Panc1 (cell line): Measurements from ENCODE around the gene CHMP4A. TPM values are rescaled to one million over a fixed set of nuclear protein-coding genes. Genes with fewer than 3 reads are reported as not detected.

ENCODE experiments used
- ATAC-seq: fragments of 200-7000 bp; cut with Tn5 transposase; 2 replicates; pipeline ENCODE4 v1.9.1; 2020; ENCODE audit warnings: mild to moderate bottlenecking, moderate library complexity
- BruUV-seq: library from RNA; stranded (reverse); fragments of 400-500 nt; replicated peaks from 2 replicates; lab custom pipeline; 2021; lab: Mats Ljungman, UMichigan
- CTCF ChIA-PET: fragments of 300-600 bp; sonication (Branson Sonifier 250); formaldehyde crosslinking; loops from one replicate; lab custom pipeline; 2022; ENCODE audit warnings: antibody characterized with exemption; lab: Charles Lee
- POLR2A ChIA-PET: fragments of 300-600 bp; sonication (Branson Sonifier 250); formaldehyde crosslinking; loops from one replicate; lab custom pipeline; 2022; ENCODE audit warnings: antibody characterized with exemption; lab: Charles Lee
- DNase-seq: peaks from one replicate; pipeline ENCODE4 v3.0.0-alpha.2; 2010; ENCODE audit warnings: low read depth, low spot score
- H3K27ac ChIP-seq: 2 replicates; pipeline ENCODE4 v1.5.1; 2011; ENCODE audit warnings: mild to moderate bottlenecking, low read length, inconsistent platforms
- H3K27me3 ChIP-seq: fragments of 200-500 bp; sonication (Bioruptor generic); 2 replicates; pipeline ENCODE4 v1.6.0; 2014; ENCODE audit warnings: low read length, inconsistent platforms; ENCODE audit not compliant: control insufficient read depth, insufficient read depth
- H3K36me3 ChIP-seq: fragments of 200-500 bp; sonication (Bioruptor generic); 2 replicates; pipeline ENCODE4 v1.5.1; 2014; ENCODE audit warnings: inconsistent platforms, mild to moderate bottlenecking, low read length, moderate library complexity; ENCODE audit not compliant: control insufficient read depth, insufficient read depth
- H3K4me1 ChIP-seq: 2 replicates; pipeline ENCODE4 v1.5.1; 2011; ENCODE audit warnings: inconsistent platforms, mild to moderate bottlenecking, low read length, moderate library complexity; ENCODE audit not compliant: control insufficient read depth, insufficient read depth
- H3K4me3 ChIP-seq, 2 experiments: 2 replicates each; pipeline ENCODE4 v1.5.1; 2011 to 2012; ENCODE audit warnings: low read depth in 2 of 2, low read length in 2 of 2, mild to moderate bottlenecking in 2 of 2, inconsistent platforms in 1 of 2, moderate library complexity in 1 of 2
- H3K9me3 ChIP-seq: fragments of 200-500 bp; sonication (Bioruptor generic); 2 replicates; pipeline ENCODE4 v1.5.1; 2014; ENCODE audit warnings: low read depth, mild to moderate bottlenecking, inconsistent platforms, low read length, moderate library complexity; ENCODE audit not compliant: control insufficient read depth, insufficient read depth
- POLR2AphosphoS5 ChIP-seq: IDR thresholded peaks from 2 replicates; pipeline ENCODE4 v1.6.1; 2012; ENCODE audit warnings: mild to moderate bottlenecking, low read depth, low read length, moderate library complexity
- SIN3A ChIP-seq: IDR thresholded peaks from 2 replicates; pipeline ENCODE4 v1.6.1; 2012; ENCODE audit warnings: low read depth, mild to moderate bottlenecking, low read length, moderate library complexity, borderline replicate concordance; ENCODE audit not compliant: insufficient read depth
- TCF7L2 ChIP-seq: IDR thresholded peaks from 2 replicates; pipeline ENCODE4 v1.6.1; 2011; ENCODE audit warnings: mild to moderate bottlenecking, low read depth, low read length, inconsistent platforms
- in situ Hi-C: cut with HindIII; loops from 2 replicates; pipeline ENCODE4 v1.10.0; 2016; ENCODE audit warnings: low sequenced_read_pairs, low pct_unique_long_range_greater_than_20kb
- intact Hi-C: fragments of 100-400 bp; cut with micrococcal nuclease; formaldehyde crosslinking; loops from one replicate; pipeline ENCODE4 v1.10.0; 2022; ENCODE audit not compliant: unreplicated experiment
- total RNA-seq: library from RNA; stranded (reverse); gene quantifications from one replicate; pipeline ENCODE4 v1.2.1, GENCODE V29; 2021; ENCODE audit not compliant: unreplicated experiment
- TF ChIP-seq, protein P1 (sequence below), 2 experiments: IDR thresholded peaks; 2 replicates each; pipeline ENCODE4 v1.6.1; 2011 to 2012; ENCODE audit warnings: low read depth in 2 of 2, control low read depth in 1 of 2, low read length in 1 of 2, mild to moderate bottlenecking in 1 of 2, moderate library complexity in 1 of 2; ENCODE audit not compliant: insufficient read depth in 1 of 2
- TF ChIP-seq, protein P2 (sequence below): fragments of 450-650 bp; IDR thresholded peaks from 2 replicates; pipeline ENCODE4 v1.5.1; 2017; ENCODE audit warnings: mild to moderate bottlenecking

The CHMP4A gene
- total RNA-seq, 1 experiment from 2014 or later = 42.4 TPM

DNA sequence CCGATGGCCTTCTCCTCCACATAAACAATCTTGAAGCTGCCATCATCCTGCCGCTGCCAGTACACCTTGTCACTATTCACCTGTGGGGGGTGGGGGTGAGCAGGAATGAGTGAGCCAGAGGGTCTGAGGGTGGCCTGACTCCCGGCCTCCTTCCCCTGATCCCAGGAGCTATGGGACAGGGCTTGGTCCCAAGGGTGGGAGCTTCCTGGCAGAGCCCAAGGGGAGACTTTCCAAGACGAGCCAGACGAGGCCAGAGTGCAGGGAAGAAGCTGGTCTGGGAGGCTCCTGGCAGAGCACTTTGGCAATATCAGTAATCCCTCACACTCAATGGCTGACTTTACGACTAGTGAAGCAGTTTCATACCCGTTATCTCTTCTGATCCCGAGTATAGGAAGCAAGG lies 42.1 kb upstream of the CHMP4A start:
- Histone ChIP-seq H3K4me1 (no peaks in the 10 kb centered on the region), H3K9me3 (no peaks in the 10 kb centered on the region), H3K27ac (no peak overlapping the region), H3K36me3 (no peaks in the 10 kb centered on the region), H3K4me3 (no peak overlapping the region), H3K27me3 (no peaks in the 10 kb centered on the region)
- intact Hi-C loops (no loop called here), in situ Hi-C loops (no loop called here)
- ChIA-PET CTCF (interaction anchor here (0.5 kb wide), 1 partner anchor 43 kb away, joined by 3 read pairs; no protein-coding TSS in a partner anchor), POLR2A (no interaction called here)
- DNase-seq (no peak), ATAC-seq (no peak)
- no peak for TF ChIP-seq TCF7L2
- TF ChIP-seq SIN3A = no peak
- no TSS peak for BruUV-seq

DNA sequence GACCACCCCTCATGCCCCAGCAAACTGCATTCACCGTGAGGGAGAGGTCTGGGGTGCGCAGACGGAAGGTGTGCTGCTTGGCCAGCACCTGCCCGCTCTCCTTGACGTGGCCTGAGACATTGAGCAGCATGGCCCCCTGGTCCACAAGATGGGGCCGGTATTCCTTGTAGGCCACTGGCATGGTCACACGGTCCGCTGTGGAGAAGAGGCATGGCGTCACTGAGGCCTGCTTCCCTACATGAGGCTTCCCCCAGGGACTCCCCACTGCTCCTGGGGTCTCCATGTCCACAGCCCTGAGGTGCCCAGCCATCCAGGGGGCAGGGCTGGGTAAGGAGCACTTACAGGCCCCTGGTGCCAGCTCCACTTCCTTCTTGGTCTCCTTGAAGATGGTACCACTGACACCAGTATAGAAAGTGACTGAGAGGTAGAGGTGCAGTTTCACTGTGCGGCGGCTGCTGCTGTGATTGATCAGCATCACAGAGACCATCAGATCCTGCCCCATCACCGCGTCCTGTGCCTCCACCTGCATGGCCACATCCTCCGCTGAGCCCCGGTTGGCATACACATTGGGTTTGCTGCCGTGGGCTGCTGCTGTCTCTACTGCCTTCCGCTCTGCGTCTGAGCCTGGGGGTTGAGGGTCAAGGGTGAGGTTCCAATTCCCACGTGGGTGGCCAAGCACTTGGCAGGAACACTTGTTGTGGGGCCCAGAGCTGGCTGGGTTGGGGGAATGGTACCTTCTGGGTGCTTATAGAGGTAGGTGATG lies 41.5 kb upstream of the CHMP4A start:
- ChIA-PET POLR2A (no interaction called here), CTCF (no interaction called here)
- TF ChIP-seq TCF7L2 (no peak), SIN3A (no peak), POLR2AphosphoS5 (no peak)
- TF ChIP-seq, protein P1, sequence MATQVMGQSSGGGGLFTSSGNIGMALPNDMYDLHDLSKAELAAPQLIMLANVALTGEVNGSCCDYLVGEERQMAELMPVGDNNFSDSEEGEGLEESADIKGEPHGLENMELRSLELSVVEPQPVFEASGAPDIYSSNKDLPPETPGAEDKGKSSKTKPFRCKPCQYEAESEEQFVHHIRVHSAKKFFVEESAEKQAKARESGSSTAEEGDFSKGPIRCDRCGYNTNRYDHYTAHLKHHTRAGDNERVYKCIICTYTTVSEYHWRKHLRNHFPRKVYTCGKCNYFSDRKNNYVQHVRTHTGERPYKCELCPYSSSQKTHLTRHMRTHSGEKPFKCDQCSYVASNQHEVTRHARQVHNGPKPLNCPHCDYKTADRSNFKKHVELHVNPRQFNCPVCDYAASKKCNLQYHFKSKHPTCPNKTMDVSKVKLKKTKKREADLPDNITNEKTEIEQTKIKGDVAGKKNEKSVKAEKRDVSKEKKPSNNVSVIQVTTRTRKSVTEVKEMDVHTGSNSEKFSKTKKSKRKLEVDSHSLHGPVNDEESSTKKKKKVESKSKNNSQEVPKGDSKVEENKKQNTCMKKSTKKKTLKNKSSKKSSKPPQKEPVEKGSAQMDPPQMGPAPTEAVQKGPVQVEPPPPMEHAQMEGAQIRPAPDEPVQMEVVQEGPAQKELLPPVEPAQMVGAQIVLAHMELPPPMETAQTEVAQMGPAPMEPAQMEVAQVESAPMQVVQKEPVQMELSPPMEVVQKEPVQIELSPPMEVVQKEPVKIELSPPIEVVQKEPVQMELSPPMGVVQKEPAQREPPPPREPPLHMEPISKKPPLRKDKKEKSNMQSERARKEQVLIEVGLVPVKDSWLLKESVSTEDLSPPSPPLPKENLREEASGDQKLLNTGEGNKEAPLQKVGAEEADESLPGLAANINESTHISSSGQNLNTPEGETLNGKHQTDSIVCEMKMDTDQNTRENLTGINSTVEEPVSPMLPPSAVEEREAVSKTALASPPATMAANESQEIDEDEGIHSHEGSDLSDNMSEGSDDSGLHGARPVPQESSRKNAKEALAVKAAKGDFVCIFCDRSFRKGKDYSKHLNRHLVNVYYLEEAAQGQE (IDR thresholded peaks at IDR 0.05; ENCODE audit: insufficient read depth in 1 of 2, low read depth in 2 of 2, low read length in 1 of 2) = no peak
- TF ChIP-seq, protein P2, sequence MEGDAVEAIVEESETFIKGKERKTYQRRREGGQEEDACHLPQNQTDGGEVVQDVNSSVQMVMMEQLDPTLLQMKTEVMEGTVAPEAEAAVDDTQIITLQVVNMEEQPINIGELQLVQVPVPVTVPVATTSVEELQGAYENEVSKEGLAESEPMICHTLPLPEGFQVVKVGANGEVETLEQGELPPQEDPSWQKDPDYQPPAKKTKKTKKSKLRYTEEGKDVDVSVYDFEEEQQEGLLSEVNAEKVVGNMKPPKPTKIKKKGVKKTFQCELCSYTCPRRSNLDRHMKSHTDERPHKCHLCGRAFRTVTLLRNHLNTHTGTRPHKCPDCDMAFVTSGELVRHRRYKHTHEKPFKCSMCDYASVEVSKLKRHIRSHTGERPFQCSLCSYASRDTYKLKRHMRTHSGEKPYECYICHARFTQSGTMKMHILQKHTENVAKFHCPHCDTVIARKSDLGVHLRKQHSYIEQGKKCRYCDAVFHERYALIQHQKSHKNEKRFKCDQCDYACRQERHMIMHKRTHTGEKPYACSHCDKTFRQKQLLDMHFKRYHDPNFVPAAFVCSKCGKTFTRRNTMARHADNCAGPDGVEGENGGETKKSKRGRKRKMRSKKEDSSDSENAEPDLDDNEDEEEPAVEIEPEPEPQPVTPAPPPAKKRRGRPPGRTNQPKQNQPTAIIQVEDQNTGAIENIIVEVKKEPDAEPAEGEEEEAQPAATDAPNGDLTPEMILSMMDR = no peak
- H3K36me3 ChIP-seq = no peaks in the 10 kb centered on the region
- no peaks in the 10 kb centered on the region for H3K4me1 ChIP-seq
- in situ Hi-C loops (no loop called here), intact Hi-C loops (no loop called here)
- H3K9me3 ChIP-seq = no peaks in the 10 kb centered on the region
- no peaks in the 10 kb centered on the region for H3K27me3 ChIP-seq
- ATAC-seq (no peak), DNase-seq (no peak)
- H3K4me3 ChIP-seq = no peak overlapping the region
- BruUV-seq = no TSS peak
- no peak overlapping the region for H3K27ac ChIP-seq

DNA sequence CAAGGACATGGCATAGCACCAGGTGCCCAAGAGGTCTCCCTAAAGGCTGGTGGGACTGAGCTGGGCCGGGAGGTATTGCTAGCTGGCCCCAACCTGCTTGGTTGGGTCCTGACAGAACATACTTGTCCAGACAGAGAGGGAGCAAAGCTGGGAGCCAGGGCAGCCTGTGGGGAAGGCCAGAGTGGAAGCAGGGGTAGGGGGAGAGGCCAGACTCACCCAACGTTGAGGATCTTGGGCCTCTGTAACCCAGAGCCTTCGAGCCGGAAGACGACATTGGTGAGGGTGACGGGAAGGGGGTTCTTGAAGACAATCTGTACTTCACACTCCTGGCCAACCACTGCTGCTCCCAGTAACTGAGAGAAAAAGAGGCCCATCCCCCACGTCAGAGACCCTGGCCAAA lies 40.6 kb upstream of the CHMP4A start:
- Histone ChIP-seq H3K27me3 (no peaks in the 10 kb centered on the region), H3K4me3 (no peak overlapping the region), H3K36me3 (no peaks in the 10 kb centered on the region), H3K4me1 (no peaks in the 10 kb centered on the region), H3K27ac (no peak overlapping the region), H3K9me3 (no peaks in the 10 kb centered on the region)
- DNase-seq = no peak
- BruUV-seq = no TSS peak
- ChIA-PET POLR2A (no interaction called here), CTCF (no interaction called here)
- TF ChIP-seq, protein P2 = no peak
- TF ChIP-seq SIN3A = no peak
- TF ChIP-seq, protein P1 (IDR thresholded peaks at IDR 0.05; ENCODE audit: insufficient read depth in 1 of 2, low read depth in 2 of 2, low read length in 1 of 2) = no peak
- no peak for TF ChIP-seq POLR2AphosphoS5
- no peak for TF ChIP-seq TCF7L2
- intact Hi-C loops = no loop called here
- in situ Hi-C loops = no loop called here
- no peak for ATAC-seq
